ENCODE data around the gene MED27. TPM values are rescaled to one million over a fixed set of nuclear protein-coding genes. Genes with fewer than 3 reads are reported as not detected.

MED27 gene
- total RNA-seq, 2 donors from 2014 or later, result 19.2 to 34.6 TPM

DNA sequence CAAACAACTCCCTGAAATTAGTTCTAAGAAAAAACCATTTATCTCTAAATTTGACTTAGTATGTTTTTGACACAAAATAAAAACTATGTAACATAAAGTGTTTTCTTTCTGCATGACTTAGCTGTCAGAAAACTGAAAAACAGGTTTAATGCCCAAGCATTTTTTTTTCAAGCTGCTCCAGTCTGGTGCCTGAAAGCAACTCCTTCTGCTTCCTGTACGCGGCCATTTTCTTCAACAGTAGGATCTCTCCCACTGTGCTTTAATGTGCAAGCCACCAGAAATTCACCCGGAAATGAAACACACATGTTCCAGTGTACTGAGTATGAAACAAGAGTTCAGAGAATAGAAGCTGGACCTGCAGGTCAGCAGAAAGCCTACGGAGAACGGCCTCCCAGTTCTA lies 161.2 kb downstream of the MED27 start:
- Mint-ChIP-seq H3K4me1 (peaks cover 25% of the 10 kb centered on the region), H3K9me3 (no peaks in the 10 kb centered on the region), H3K27me3 (no peaks in the 10 kb centered on the region), H3K27ac (no peak overlapping the region), H3K4me3 (no peak overlapping the region), H3K36me3 (ENCODE audit: low read depth) (peaks cover 8% of the 10 kb centered on the region)
- no peak for ATAC-seq (replicated peaks)

DNA sequence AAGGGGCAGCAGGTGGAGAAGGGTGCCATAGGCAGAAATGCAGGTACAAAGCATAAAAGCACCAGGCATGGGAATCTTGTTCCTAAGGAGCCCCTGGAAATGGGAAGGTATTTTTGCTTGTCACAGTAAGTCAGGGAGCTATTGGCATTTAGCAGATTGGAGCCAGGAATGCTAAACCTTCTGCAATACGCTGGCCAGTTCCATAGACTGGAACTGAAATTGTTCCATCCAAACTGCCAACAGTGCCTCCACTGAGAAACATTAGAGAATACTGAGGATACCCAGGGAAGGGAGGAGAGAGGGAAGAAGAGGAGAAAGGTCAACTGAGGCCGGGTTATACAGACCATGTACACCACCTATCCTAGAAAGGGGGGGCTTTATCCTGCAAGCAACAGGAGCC lies 162.7 kb downstream of the MED27 start:
- H3K27me3 Mint-ChIP-seq, result no peaks in the 10 kb centered on the region
- H3K4me3 Mint-ChIP-seq, result no peak overlapping the region
- no peak overlapping the region for H3K27ac Mint-ChIP-seq
- no peaks in the 10 kb centered on the region for H3K9me3 Mint-ChIP-seq
- H3K4me1 Mint-ChIP-seq, result peaks cover 19% of the 10 kb centered on the region
- no peak for ATAC-seq (replicated peaks)
- H3K36me3 Mint-ChIP-seq (ENCODE audit: low read depth), result no peaks in the 10 kb centered on the region

DNA sequence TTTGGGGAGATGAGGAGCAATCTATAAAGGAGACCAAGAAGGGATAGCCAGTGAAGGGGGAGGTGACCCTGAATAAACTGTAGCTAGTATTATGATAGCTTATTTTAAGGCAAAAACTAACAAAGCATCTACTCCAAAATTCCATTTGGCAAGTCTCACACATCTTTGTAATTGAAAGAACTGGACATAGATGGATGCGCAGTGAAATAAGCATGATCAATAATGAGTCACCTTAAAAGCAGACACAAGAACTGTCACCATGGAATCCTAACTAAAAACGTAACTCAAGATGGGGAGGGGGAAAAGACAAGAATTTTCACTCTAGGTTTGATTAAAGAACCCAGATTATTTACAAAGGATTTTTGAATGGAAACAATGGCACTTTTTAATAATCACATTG lies 164.5 kb downstream of the MED27 start:
- H3K27me3 Mint-ChIP-seq, result no peaks in the 10 kb centered on the region
- ATAC-seq (replicated peaks), result no peak
- no peaks in the 10 kb centered on the region for H3K9me3 Mint-ChIP-seq
- no peaks in the 10 kb centered on the region for H3K36me3 Mint-ChIP-seq (ENCODE audit: low read depth)
- H3K4me3 Mint-ChIP-seq, result no peak overlapping the region
- H3K27ac Mint-ChIP-seq, result no peak overlapping the region
- H3K4me1 Mint-ChIP-seq, result peaks cover 15% of the 10 kb centered on the region

DNA sequence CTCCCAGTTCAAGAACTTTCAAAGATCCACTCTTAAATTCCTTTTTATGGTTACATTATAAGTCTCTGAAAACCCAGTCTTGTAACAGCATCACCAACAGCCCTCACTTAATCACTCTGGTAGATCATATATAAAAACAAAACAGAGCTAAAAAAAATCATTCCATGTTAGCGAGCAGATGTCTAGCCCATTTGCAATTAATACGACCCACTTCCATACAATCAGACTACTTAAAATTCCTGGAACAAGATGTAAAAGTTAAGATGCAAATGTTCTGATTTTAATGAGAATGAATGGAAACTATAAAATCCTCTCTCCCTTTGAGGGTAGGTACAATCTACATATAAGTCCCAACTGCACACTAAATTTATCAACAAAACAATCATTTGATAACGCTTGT lies 167.0 kb downstream of the MED27 start:
- Mint-ChIP-seq H3K4me3 (no peak overlapping the region), H3K27ac (no peak overlapping the region), H3K9me3 (no peaks in the 10 kb centered on the region), H3K36me3 (ENCODE audit: low read depth) (no peaks in the 10 kb centered on the region), H3K27me3 (no peaks in the 10 kb centered on the region), H3K4me1 (peaks cover 13% of the 10 kb centered on the region)
- no peak for ATAC-seq (replicated peaks)

- no peaks in the 10 kb centered on the region for H3K27me3 Mint-ChIP-seq
These were observed 167.6 kb downstream of the MED27 start for GRCh38 chr9:131912069-131912468.

DNA sequence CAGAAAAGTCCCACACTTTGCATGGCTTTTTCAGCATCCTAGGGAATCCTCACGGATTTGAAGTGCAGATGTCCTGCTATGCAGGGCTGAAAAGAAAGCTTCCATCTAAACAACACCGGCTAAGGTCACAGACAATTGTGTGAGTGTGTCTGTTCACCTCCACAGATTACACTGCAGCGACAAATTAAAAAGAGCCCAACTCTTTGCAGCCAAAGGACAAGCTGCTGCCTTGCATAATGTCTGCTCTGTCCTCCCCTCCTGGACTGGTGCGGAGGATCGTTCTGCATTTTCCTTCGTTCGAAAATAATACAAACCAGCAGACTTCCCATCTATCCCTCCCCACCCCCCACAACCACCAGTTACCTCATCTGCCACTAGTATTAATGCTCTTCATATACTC lies 169.1 kb downstream of the MED27 start:
- Mint-ChIP-seq H3K36me3 (ENCODE audit: low read depth) (no peaks in the 10 kb centered on the region), H3K27me3 (no peaks in the 10 kb centered on the region), H3K4me3 (no peak overlapping the region), H3K4me1 (peaks cover 13% of the 10 kb centered on the region), H3K9me3 (no peaks in the 10 kb centered on the region), H3K27ac (no peak overlapping the region)
- no peak for ATAC-seq (replicated peaks)

More at GRCh38 chr9:131912069-131912468, 167.6 kb downstream of the MED27 start:
- no peaks in the 10 kb centered on the region for H3K9me3 Mint-ChIP-seq
- no peak for ATAC-seq (replicated peaks)
- peaks cover 13% of the 10 kb centered on the region for H3K4me1 Mint-ChIP-seq
- no peaks in the 10 kb centered on the region for H3K36me3 Mint-ChIP-seq (ENCODE audit: low read depth)
- no peak overlapping the region for H3K27ac Mint-ChIP-seq
- no peak overlapping the region for H3K4me3 Mint-ChIP-seq

GRCh38 chr9:131905144-131905543 lies 174.5 kb downstream of the MED27 start:
- Mint-ChIP-seq H3K36me3 (ENCODE audit: low read depth) (no peaks in the 10 kb centered on the region), H3K4me3 (no peak overlapping the region), H3K27ac (no peak overlapping the region), H3K27me3 (no peaks in the 10 kb centered on the region), H3K9me3 (no peaks in the 10 kb centered on the region), H3K4me1 (no peaks in the 10 kb centered on the region)
- no peak for ATAC-seq (replicated peaks)

DNA sequence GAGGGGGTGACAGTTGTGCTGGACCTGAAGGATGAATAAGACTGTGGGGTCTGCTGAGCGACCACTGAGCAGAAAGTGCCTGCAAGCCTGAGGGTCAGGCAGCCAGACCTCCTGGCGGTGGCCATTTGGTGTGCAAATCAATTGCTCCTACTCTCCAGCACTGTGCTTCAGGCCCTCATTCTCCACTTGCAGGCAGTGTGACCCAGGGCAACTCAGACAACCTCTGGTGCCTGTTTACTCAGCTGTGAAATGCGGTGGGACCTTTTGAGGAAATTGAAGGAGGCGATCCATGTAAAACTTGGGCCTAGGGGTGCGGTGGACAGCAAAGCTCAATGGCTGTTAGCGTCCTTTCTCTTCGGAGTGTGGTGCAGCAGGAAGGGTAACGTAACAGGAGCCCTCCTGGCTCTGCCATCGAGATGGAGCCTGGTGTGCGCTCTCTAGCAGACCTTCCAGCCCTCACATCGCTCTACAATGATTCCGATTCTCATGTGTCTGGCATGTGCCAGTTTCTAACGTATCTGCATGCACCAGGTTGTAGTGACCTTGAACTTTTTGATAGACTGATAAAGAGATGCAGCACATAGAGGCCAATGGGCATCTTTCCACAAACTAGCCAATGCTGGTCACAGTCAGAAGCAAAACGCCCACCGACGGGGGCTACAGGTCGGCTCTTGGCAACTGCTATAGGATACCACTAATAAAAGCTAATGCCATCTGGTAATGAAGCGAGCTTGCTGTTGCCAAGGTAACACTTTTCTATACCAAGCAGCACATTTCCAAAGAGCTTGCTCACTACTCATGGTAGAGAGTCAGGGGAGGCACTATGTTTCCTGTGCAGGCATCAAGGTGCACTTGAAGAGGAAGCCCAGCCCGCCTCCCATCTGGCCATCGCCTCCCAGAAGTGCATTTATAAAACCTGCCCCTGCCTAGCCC lies 180.1 kb downstream of the MED27 start:
- ATAC-seq (replicated peaks), result no peak
- H3K27me3 Mint-ChIP-seq, result no peaks in the 10 kb centered on the region
- H3K9me3 Mint-ChIP-seq, result no peaks in the 10 kb centered on the region
- H3K4me3 Mint-ChIP-seq, result no peak overlapping the region
- H3K4me1 Mint-ChIP-seq, result no peaks in the 10 kb centered on the region
- H3K27ac Mint-ChIP-seq, result no peak overlapping the region
- no peaks in the 10 kb centered on the region for H3K36me3 Mint-ChIP-seq (ENCODE audit: low read depth)

GRCh38 chr9:131892902-131893500 lies 186.7 kb downstream of the MED27 start:
- peaks cover 53% of the 10 kb centered on the region for H3K36me3 Mint-ChIP-seq (ENCODE audit: low read depth)
- no peaks in the 10 kb centered on the region for H3K27me3 Mint-ChIP-seq
- H3K9me3 Mint-ChIP-seq, result no peaks in the 10 kb centered on the region
- no peak overlapping the region for H3K4me3 Mint-ChIP-seq
- no peak for ATAC-seq (replicated peaks)
- H3K4me1 Mint-ChIP-seq, result no peaks in the 10 kb centered on the region
- H3K27ac Mint-ChIP-seq, result no peak overlapping the region

GRCh38 chr9:131892162-131892707 lies 187.4 kb downstream of the MED27 start:
- no peak overlapping the region for H3K4me3 Mint-ChIP-seq
- no peaks in the 10 kb centered on the region for H3K9me3 Mint-ChIP-seq
- H3K27ac Mint-ChIP-seq, result no peak overlapping the region
- no peaks in the 10 kb centered on the region for H3K27me3 Mint-ChIP-seq
- H3K36me3 Mint-ChIP-seq (ENCODE audit: low read depth), result peaks cover 53% of the 10 kb centered on the region
- ATAC-seq (replicated peaks), result no peak
- no peaks in the 10 kb centered on the region for H3K4me1 Mint-ChIP-seq

GRCh38 chr9:131891598-131891997 lies 188.1 kb downstream of the MED27 start:
- no peak for ATAC-seq (replicated peaks)
- no peaks in the 10 kb centered on the region for H3K4me1 Mint-ChIP-seq
- no peak overlapping the region for H3K4me3 Mint-ChIP-seq
- peaks cover 53% of the 10 kb centered on the region for H3K36me3 Mint-ChIP-seq (ENCODE audit: low read depth)
- H3K27ac Mint-ChIP-seq, result no peak overlapping the region
- H3K9me3 Mint-ChIP-seq, result no peaks in the 10 kb centered on the region
- no peaks in the 10 kb centered on the region for H3K27me3 Mint-ChIP-seq

- ATAC-seq (replicated peaks), result no peak
- Mint-ChIP-seq H3K9me3 (no peaks in the 10 kb centered on the region), H3K27me3 (no peaks in the 10 kb centered on the region), H3K36me3 (ENCODE audit: low read depth) (peaks cover 53% of the 10 kb centered on the region), H3K4me1 (no peaks in the 10 kb centered on the region), H3K4me3 (no peak overlapping the region), H3K27ac (no peak overlapping the region)
These were observed 190.0 kb downstream of the MED27 start for GRCh38 chr9:131889437-131890251.

DNA sequence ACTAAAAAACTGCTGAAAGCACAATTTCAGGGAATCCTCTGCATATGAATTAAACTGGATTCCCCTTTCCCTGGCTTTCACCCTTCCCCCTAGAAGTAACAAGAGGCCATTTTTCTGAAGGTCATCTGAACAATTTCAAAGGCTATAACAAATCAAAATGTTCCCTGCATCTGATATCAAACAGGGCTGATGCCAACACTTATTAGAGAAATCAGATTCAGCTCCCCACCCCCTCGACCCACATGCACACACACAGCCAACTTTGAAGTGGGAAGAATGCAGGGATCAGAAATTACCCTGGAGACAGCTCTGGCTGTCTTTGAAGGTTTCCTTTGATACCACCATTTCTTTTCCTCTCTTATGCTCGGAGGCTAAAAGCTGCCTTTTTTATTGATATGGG lies 190.7 kb downstream of the MED27 start:
- Mint-ChIP-seq H3K36me3 (ENCODE audit: low read depth) (peaks cover 55% of the 10 kb centered on the region), H3K27ac (no peak overlapping the region), H3K4me1 (no peaks in the 10 kb centered on the region), H3K4me3 (no peak overlapping the region), H3K27me3 (no peaks in the 10 kb centered on the region), H3K9me3 (no peaks in the 10 kb centered on the region)
- no peak for ATAC-seq (replicated peaks)

- Mint-ChIP-seq H3K27ac (no peak overlapping the region), H3K4me3 (no peak overlapping the region), H3K9me3 (no peaks in the 10 kb centered on the region), H3K27me3 (no peaks in the 10 kb centered on the region), H3K4me1 (no peaks in the 10 kb centered on the region), H3K36me3 (ENCODE audit: low read depth) (peaks cover 42% of the 10 kb centered on the region)
- ATAC-seq (replicated peaks), result no peak
These were observed 192.0 kb downstream of the MED27 start for GRCh38 chr9:131887680-131888079.

Data from activated T-helper 17 cell treated with anti-CD3 and anti-CD28 coated beads, Interleukin-2, amount 50 U/mL, for 72 hours (primary cell).